GM12891 (cell line): Measurements from ENCODE around the gene LUZP2.
"Not testable (repeated sequence)": the region's sequence is repeated elsewhere in the genome, so short reads cannot be mapped to it uniquely, and the experiment has no call there.

Source experiments
- DNase-seq: peaks from one replicate; pipeline ENCODE4 v3.0.0; 2011; ENCODE audit warnings: low spot score; ENCODE audit not compliant: insufficient read length
- FAIRE-seq: peaks from 2 replicates; lab custom pipeline; 2011; peaks lifted over from hg19 to GRCh38; lab: Jason Lieb, UNC
- PAX5 ChIP-seq: IDR thresholded peaks from 2 replicates; pipeline ENCODE4 v1.6.1; 2011; ENCODE audit warnings: low read length, moderate library complexity, mild to moderate bottlenecking; ENCODE audit not compliant: insufficient read depth, severe bottlenecking
- POLR2A ChIP-seq: IDR thresholded peaks from 2 replicates; pipeline ENCODE4 v1.6.1; 2011; ENCODE audit warnings: low read depth, low read length, control low read depth
- POLR2AphosphoS5 ChIP-seq: IDR thresholded peaks from 2 replicates; pipeline ENCODE4 v1.6.1; 2011; ENCODE audit warnings: low read depth, low read length, control low read depth
- POU2F2 ChIP-seq: IDR thresholded peaks from 2 replicates; pipeline ENCODE4 v1.6.1; 2011; ENCODE audit warnings: low read depth, mild to moderate bottlenecking, control low read depth, low read length, moderate library complexity
- SPI1 ChIP-seq: IDR thresholded peaks from 2 replicates; pipeline ENCODE4 v1.6.1; 2011; ENCODE audit warnings: low read depth, low read length, control low read depth
- TAF1 ChIP-seq: IDR thresholded peaks from 2 replicates; pipeline ENCODE4 v1.6.1; 2011; ENCODE audit warnings: low read depth, low read length, control low read depth

Gene LUZP2

DNA sequence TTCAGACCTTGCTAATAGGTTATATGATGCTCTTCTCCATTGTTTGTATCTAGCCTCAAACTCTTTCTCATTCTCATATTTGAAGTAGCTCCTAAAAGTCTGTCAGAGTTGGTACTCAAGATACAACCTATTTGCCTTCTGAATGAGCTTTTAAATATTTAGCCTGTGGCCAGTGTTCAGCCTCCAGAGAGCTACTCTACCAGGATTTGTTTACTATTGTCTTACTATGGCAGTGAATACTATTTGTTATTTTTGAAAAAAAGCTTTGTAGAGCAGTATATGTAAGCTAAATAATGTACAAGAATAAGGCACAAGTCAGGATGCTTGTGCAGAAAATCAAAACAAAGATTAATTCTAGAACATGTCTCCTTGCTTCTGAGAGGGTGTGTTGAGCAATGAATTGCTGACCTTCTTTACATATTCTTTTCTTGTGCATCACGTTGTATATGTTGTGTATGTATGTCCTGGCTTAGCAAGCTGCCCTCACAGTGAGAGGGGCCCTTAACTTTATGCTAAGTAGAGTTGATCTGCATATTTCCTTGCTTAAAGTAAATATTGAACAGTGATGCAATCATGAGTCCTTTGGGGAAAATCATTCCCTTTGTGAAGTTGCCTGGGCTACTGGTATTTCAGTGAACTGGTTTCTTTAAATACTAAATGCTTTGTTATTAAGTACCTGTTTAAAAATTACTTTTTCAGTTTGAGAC, 438.0 kb downstream of the LUZP2 start:
- DNase-seq (no peak), FAIRE-seq (no peak)
- TF ChIP-seq TAF1: no peak
- no peak for TF ChIP-seq SPI1
- TF ChIP-seq POU2F2: no peak
- no peak for TF ChIP-seq POLR2AphosphoS5
- TF ChIP-seq POLR2A: no peak
- no peak for TF ChIP-seq PAX5

DNA sequence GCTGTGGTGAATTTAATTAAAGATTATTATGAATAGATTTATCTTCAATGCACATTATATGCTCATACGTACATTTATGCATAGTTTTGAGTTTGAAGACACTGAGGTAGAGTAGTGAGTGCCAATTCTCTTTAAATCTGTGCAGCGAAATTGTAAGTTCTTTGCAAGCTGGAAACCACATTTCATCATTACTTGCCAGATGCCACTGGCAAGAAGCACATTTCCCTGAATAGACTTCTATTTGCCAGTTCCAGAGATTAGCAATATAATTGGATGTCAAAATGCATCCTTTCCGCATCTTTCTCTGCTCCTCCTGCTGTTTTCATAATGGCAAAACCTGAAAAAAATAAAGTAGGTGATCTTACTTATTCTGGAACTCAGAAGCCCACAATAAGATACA, 448.0 kb downstream of the LUZP2 start:
- no peak for FAIRE-seq
- DNase-seq: no peak

DNA sequence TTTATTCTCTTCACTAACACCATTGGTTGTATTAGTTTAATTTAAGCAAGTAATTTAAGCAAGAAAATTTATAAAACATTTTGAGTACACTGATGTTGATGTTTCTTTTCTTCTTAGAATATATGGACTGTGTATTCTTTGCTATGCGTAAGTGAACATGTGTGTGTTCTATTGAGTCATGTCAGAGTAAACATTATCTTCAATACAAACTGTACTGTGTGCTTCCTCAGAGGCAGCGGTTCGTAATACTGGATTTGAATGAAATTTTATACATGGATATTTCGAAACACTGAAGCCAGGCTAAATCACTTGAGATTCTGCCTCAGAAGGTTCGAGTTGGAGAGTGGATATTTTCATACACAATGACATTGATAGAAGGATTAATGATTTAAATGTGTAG, 452.6 kb downstream of the LUZP2 start:
- FAIRE-seq: no peak
- no peak for TF ChIP-seq POLR2A
- TF ChIP-seq POLR2AphosphoS5: no peak
- no peak for TF ChIP-seq PAX5
- no peak for TF ChIP-seq SPI1
- TF ChIP-seq POU2F2: no peak
- no peak for TF ChIP-seq TAF1
- no peak for DNase-seq

More for the DNA sequence above, 448.0 kb downstream of the LUZP2 start:
- no peak for TF ChIP-seq POLR2AphosphoS5
- TF ChIP-seq PAX5: no peak
- TF ChIP-seq SPI1: no peak
- TF ChIP-seq TAF1: no peak
- TF ChIP-seq POU2F2: no peak
- no peak for TF ChIP-seq POLR2A

DNA sequence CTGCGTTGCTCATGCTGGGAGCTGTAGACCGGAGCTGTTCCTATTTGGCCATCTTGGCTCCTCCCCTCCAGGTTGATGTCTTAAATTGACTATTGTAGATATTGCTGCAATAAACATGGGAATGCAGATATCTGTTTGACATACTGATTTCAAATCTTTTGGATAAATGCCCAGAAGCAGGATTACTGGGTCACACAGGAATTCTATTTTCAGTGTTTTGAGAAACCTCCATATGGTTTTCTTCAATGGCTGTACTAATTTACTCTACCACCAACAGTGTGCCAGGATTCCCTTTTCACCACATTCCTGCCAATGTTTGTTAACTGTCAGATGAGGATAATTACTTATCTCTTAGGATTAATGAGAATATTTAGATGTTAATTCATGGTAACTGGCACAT, 467.0 kb downstream of the LUZP2 start:
- DNase-seq: no peak
- no peak for FAIRE-seq
- TF ChIP-seq POLR2A (no peak), TAF1 (no peak), POLR2AphosphoS5 (no peak), SPI1 (no peak), PAX5 (no peak), POU2F2 (no peak)

DNA sequence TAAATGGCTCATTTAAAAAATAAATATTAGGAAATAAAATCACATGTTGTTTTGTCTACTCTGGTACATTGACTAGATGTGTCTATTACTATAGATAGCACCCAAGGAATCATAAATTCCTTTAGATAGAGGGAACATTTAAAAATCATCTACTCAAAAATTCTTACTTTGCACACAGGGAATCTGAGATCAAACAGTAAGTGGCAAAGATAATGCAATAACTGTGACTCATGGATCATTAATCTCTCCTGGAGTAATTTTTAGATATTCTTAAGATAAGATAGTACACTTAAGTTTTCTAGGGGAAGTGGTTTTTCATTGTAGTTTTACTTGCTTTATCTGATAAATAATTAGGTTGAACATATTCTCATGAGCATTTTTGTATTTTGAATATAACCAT, 468.9 kb downstream of the LUZP2 start:
- FAIRE-seq (no peak), DNase-seq (no peak)
- TF ChIP-seq POU2F2 (no peak), POLR2A (no peak), PAX5 (no peak), SPI1 (no peak), POLR2AphosphoS5 (no peak), TAF1 (no peak)

DNA sequence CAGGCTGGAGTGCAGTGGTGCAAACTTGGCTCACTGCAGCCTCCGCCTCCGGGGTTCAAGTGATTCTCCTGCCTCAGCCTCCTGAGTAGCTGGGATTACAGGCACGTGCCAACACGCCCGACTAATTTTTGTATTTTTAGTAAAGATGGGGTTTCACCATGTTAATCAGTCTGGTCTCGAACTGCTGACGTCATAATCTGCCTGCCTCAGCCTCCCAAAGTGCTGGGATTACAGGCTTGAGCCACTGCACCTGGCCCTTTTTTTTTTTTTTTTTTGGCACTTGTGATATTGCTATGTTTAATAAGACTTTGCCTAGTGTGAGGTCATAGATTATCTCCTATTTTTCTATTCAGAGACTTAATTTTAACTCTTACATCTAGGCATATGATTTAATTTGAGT, 497.1 kb downstream of the LUZP2 start:
- not testable (repeated sequence) for FAIRE-seq, DNase-seq

DNA sequence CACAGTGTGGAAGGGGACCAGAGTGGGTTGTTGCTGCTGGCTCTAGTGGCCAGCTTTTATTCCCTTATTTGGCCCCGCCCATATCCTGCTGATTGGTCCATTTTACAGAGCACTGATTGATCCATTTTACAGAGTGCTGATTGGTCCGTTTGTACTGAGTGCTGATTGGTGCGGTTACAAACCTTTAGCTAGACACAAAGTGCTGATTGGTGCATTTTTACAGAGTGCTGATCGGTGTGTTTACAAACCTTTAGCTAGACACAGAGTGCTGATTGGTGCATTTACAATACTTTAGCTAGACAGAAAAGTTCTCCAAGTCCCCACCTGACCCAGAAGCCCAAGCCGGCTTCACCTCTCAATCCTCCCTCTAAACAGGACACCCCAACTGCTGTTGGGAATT, 503.1 kb downstream of the LUZP2 start:
- not testable (repeated sequence) for FAIRE-seq

DNA sequence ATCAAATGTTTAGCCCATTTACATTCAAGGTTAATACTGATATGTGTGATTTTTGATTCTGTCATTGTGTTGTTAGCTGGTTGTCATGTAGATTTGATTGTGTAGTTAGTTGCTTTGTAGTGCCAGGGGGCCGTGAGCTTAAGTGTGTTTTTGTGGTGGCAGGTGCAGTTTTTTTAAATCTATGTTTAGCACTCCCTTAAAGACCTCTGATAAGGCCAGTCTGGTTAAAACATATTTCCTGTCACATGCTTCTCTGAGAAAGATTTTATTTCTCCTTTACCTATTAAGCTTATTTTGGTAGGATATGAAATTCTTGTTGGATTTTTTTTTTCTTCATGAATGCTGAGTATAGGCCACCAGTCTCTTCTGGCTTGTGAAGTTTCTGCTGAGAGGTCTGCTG, 540.6 kb downstream of the LUZP2 start:
- no peak for DNase-seq

More for the DNA sequence above, 503.1 kb downstream of the LUZP2 start:
- not testable (repeated sequence) for DNase-seq

DNA sequence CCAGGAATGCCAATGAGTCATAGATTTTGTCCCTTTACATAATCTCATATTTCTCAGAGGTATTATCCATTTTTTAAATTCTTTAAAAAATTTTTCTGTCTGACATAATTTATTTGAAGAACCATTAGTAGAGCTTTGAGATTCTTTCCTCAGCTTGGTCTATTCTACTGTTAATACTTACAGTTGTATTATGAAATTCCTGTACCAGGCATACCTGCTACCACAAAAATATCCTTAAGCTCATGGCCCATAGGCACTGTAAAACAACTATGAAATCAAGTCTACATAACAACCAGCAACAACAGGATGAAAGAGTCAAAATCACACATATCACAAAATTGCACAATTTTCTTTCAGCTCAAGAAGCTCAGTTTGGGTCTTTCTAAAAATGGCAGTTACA, 541.3 kb downstream of the LUZP2 start:
- no peak for FAIRE-seq
- DNase-seq: no peak
- TF ChIP-seq PAX5 (no peak), SPI1 (no peak), POU2F2 (no peak), TAF1 (no peak), POLR2AphosphoS5 (no peak), POLR2A (no peak)

More for the DNA sequence above, 540.6 kb downstream of the LUZP2 start:
- FAIRE-seq: no peak
- TF ChIP-seq TAF1 (no peak), PAX5 (no peak), POLR2AphosphoS5 (no peak), POLR2A (no peak), POU2F2 (no peak), SPI1 (no peak)

DNA sequence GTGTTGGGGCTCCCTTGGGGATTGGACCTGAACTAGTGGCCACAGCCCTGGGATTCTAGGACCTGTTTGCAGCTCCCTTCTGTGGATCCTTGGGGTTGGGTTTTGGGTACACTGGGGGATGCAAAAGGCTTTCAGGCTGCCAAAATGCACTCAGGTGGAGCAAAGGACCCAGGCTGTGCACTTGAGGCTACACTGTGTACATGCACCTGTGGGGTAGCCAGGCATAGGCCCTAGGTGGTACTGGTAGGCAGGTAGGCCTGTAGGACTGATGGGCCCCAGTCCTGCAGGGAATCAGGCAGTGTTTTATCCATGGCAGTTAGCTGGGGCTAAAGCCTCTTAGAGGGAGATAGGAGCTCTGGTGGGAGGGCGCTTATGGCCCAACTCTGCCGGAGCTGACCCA, 542.3 kb downstream of the LUZP2 start:
- FAIRE-seq: no peak

More for the DNA sequence above, 542.3 kb downstream of the LUZP2 start:
- no peak for DNase-seq
- TF ChIP-seq SPI1: no peak
- TF ChIP-seq PAX5: no peak
